Measurements from ENCODE around the gene ARHGEF16.

DNA sequence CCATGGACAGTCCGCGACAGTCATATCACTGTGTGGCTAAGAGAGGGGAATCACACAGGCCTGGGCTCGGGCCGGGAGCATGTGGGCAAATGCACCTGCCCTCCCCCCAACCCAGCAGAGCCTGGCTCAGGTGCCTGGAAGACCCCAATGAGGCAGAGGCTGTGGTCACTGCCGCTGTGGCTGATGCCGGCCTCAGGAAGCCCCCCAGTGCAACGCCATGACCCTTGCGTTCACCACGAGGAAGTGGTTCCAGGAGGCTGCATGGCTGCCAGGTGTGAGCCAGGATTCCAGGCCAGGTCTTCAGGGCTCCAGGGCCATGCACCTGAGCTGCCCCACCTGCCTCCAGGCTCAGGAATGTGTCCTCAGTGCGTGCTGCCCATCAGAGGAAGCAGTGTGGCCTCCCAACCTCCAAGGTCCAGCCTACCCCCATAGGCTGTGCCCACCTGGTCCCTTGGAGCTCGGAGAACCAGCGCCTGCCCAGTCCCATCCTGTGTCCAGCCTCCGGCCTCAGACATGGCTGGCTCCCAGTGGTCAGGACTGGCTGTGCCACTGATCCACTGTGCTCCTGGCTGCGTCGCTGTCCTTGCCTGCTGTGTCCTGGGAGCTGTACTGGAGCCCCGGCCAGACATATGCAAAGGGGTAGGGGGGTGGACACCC lies 8.0 kb downstream of the ARHGEF16 start:
- no peak for TF ChIP-seq EZH2 (IDR thresholded peaks at IDR 0.05; ENCODE audit: insufficient read depth, low read length)
- TF ChIP-seq, protein P1, sequence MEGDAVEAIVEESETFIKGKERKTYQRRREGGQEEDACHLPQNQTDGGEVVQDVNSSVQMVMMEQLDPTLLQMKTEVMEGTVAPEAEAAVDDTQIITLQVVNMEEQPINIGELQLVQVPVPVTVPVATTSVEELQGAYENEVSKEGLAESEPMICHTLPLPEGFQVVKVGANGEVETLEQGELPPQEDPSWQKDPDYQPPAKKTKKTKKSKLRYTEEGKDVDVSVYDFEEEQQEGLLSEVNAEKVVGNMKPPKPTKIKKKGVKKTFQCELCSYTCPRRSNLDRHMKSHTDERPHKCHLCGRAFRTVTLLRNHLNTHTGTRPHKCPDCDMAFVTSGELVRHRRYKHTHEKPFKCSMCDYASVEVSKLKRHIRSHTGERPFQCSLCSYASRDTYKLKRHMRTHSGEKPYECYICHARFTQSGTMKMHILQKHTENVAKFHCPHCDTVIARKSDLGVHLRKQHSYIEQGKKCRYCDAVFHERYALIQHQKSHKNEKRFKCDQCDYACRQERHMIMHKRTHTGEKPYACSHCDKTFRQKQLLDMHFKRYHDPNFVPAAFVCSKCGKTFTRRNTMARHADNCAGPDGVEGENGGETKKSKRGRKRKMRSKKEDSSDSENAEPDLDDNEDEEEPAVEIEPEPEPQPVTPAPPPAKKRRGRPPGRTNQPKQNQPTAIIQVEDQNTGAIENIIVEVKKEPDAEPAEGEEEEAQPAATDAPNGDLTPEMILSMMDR (IDR thresholded peaks at IDR 0.05; ENCODE audit: insufficient read depth, low read depth, low read length) = no peak
